HEK293T (cell line): Measurements from ENCODE around the gene PFDN1.

ENCODE experiments used
- CTCF ChIA-PET: fragments of 350-600 bp; formaldehyde crosslinking; extraction: SDS; loops from one replicate; lab custom pipeline; 2021; ENCODE audit warnings: antibody characterized with exemption, inconsistent platforms; lab: Yijun Ruan, JAX
- POLR2A ChIA-PET: fragments of 350-600 bp; formaldehyde crosslinking; extraction: SDS; loops from one replicate; lab custom pipeline; 2020; ENCODE audit warnings: antibody characterized with exemption, inconsistent platforms; lab: Yijun Ruan, JAX
- DNase-seq: peaks from one replicate; pipeline ENCODE4 v3.0.0; 2012; ENCODE audit warnings: mixed read lengths; ENCODE audit errors: extremely low spot score
- ARNT ChIP-seq: fragments of 450-650 bp; IDR thresholded peaks from 2 replicates; pipeline ENCODE4 v1.6.1; 2017; ENCODE audit warnings: mild to moderate bottlenecking
- BHLHE40 ChIP-seq: fragments of 450-650 bp; IDR thresholded peaks from 2 replicates; pipeline ENCODE4 v1.6.1; 2016; ENCODE audit warnings: mild to moderate bottlenecking, moderate library complexity, borderline replicate concordance
- CTBP1 ChIP-seq: fragments of 450-650 bp; IDR thresholded peaks from 2 replicates; pipeline ENCODE4 v1.6.1; 2016; ENCODE audit warnings: borderline replicate concordance
- ELF4 ChIP-seq: fragments of 450-650 bp; IDR thresholded peaks from 2 replicates; pipeline ENCODE4 v1.6.1; 2017; ENCODE audit warnings: antibody characterized with exemption
- FOXA1 ChIP-seq: fragments of 450-650 bp; IDR thresholded peaks from 2 replicates; pipeline ENCODE4 v1.6.1; 2016; ENCODE audit warnings: mild to moderate bottlenecking
- FOXK2 ChIP-seq: fragments of 450-650 bp; IDR thresholded peaks from 2 replicates; pipeline ENCODE4 v1.6.1; 2016; ENCODE audit warnings: mild to moderate bottlenecking
- FOXM1 ChIP-seq: fragments of 450-650 bp; IDR thresholded peaks from 2 replicates; pipeline ENCODE4 v1.6.1; 2017; ENCODE audit warnings: mild to moderate bottlenecking, borderline replicate concordance
- HDGF ChIP-seq: fragments of 450-650 bp; IDR thresholded peaks from 2 replicates; pipeline ENCODE4 v1.6.1; 2017; ENCODE audit warnings: antibody characterized with exemption, borderline replicate concordance
- L3MBTL2 ChIP-seq: fragments of 450-650 bp; conservative IDR thresholded peaks from 2 replicates; pipeline ENCODE4 v1.6.1; 2016; ENCODE audit warnings: mild to moderate bottlenecking
- LEF1 ChIP-seq: fragments of 450-650 bp; IDR thresholded peaks from 2 replicates; pipeline ENCODE4 v1.6.1; 2017; ENCODE audit warnings: mild to moderate bottlenecking, borderline replicate concordance
- NFRKB ChIP-seq: fragments of 450-650 bp; IDR thresholded peaks from 2 replicates; pipeline ENCODE4 v1.6.1; 2016; ENCODE audit warnings: mild to moderate bottlenecking, moderate library complexity
- SP1 ChIP-seq: fragments of 450-650 bp; IDR thresholded peaks from 2 replicates; pipeline ENCODE4 v1.6.1; 2017
- SUZ12 ChIP-seq: fragments of 450-650 bp; IDR thresholded peaks from 2 replicates; pipeline ENCODE4 v1.6.1; 2016; ENCODE audit warnings: mild to moderate bottlenecking
- TARDBP ChIP-seq: fragments of 450-650 bp; IDR thresholded peaks from 2 replicates; pipeline ENCODE4 v1.6.1; 2016
- ZNF384 ChIP-seq: fragments of 450-650 bp; IDR thresholded peaks from 2 replicates; pipeline ENCODE4 v1.6.1; 2016
- TF ChIP-seq, protein P1 (sequence below): fragments of 450-650 bp; IDR thresholded peaks from 2 replicates; pipeline ENCODE4 v1.6.1; 2016

PFDN1 gene

DNA sequence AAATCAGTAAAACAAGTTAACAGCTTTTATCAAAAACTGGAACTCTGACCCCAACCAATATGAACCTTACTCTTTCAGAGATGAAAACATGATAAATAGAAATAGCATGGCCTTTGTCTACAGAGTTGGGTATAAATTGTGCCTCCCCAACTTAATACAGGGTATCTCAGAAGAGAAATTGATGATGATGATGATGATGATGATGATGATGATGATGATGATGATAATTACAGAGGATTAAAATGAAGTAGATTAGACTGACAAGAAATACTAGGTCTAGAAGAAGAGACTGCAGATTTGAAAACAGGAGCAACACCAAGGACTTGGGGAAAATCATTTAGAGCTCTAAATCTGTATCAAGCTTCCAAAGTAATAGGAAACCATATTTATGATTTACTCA is 27.1 kb downstream of the PFDN1 start:
- ChIA-PET POLR2A (no interaction called here), CTCF (interaction anchor here (0.6 to 1.6 kb wide), 4 partner anchors 70 to 601 kb away, joined by 3 to 6 read pairs (median 4); partner anchors contain the start of gene HBEGF)
- DNase-seq = no peak
- TF ChIP-seq, protein P1, sequence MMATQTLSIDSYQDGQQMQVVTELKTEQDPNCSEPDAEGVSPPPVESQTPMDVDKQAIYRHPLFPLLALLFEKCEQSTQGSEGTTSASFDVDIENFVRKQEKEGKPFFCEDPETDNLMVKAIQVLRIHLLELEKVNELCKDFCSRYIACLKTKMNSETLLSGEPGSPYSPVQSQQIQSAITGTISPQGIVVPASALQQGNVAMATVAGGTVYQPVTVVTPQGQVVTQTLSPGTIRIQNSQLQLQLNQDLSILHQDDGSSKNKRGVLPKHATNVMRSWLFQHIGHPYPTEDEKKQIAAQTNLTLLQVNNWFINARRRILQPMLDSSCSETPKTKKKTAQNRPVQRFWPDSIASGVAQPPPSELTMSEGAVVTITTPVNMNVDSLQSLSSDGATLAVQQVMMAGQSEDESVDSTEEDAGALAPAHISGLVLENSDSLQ = no peak
- no peak for TF ChIP-seq CTBP1
- TF ChIP-seq SP1 = no peak
- no peak for TF ChIP-seq FOXA1

DNA sequence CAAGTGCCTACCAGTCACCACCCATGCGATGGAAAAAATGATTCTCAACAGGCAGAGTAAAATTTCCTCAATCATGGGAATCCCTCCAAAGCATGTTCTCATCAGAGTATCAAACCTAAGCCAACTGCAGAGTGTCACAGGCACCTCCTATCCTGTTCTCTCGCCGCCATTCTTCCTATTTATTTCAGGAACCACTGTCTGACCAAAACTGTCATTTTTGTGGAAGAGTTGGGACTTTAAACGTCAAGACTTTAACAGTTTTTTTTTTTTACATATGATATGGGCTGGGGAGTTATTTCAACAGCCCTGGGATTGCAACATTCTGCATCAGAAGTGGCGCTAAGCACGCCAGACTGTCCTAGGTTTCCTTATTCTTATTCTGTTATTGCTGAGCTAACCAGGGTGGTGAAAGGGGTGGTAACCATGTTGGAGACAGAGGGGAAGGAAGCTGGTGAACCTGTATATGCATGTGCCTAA is 29.5 kb downstream of the PFDN1 start:
- ChIA-PET POLR2A (no interaction called here), CTCF (no interaction called here)
- DNase-seq = no peak
- no peak for TF ChIP-seq HDGF
- TF ChIP-seq, protein P1 = no peak
- no peak for TF ChIP-seq ARNT
- TF ChIP-seq CTBP1 = no peak
- TF ChIP-seq ZNF384 = no peak
- no peak for TF ChIP-seq FOXA1
- TF ChIP-seq BHLHE40 = no peak
- TF ChIP-seq LEF1 = no peak
- no peak for TF ChIP-seq L3MBTL2

DNA sequence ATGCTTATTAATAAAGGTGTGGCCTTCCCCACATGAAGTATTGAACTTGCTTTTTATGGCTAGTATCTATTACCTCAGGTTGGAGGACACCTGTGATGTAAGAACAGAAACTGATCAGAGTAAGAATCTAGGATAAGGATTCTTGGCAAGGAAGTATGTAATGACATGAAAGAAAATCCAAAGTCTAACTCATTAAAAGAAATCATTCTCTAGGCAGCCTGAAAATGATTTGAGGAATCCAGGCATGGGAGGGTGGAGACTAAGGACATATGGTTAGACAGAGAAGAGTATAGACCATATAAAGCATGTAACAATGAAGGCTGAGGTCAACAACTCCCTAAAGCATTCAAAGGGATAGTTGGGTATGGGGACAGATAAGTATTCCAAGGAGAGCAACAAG is 32.9 kb downstream of the PFDN1 start:
- POLR2A ChIA-PET = no interaction called here
- CTCF ChIA-PET = no interaction called here
- TF ChIP-seq TARDBP (no peak), CTBP1 (no peak), SUZ12 (no peak), L3MBTL2 (no peak), ELF4 (no peak), HDGF (no peak), SP1 (no peak), FOXM1 (no peak), FOXK2 (no peak), LEF1 (no peak), BHLHE40 (no peak), ZNF384 (no peak), ARNT (no peak), NFRKB (no peak), FOXA1 (no peak)
- TF ChIP-seq, protein P1 = no peak
- no peak for DNase-seq

DNA sequence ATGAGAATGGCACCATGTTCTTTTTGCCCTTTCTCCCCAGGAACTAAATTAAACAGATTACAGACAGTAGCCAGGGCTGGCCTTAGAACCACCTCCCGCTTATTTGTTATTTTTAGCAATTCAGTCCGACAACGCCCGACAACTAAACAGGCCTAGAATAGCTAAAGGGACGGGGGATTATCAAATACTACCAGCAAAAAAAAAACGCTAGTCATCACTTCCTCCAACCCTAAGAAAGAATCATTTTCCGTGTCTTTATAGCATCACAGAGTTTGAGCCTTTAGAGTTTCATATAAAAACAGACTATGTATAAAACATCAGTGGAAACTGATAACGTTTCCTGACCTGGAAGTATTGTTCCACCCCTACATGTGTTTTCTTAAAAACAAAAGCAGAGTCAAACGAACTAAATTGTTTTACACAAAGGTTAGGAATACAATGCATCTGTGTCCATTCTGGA is 35.3 kb downstream of the PFDN1 start:
- TF ChIP-seq, protein P1 = no peak
- TF ChIP-seq NFRKB = no peak
- TF ChIP-seq ELF4 = no peak
- TF ChIP-seq TARDBP = no peak
- no peak for TF ChIP-seq SP1
- no peak for TF ChIP-seq SUZ12
- no peak for TF ChIP-seq L3MBTL2
- TF ChIP-seq FOXA1 = no peak
- TF ChIP-seq CTBP1 = no peak
- no peak for TF ChIP-seq LEF1
- TF ChIP-seq FOXK2 = no peak
- no peak for TF ChIP-seq BHLHE40
- ChIA-PET POLR2A (interaction anchor here (1.4 to 2.2 kb wide), 2 partner anchors 11 to 78 kb away, joined by 5 to 7 read pairs; partner anchors contain the start of gene HBEGF), CTCF (interaction anchor here (0.6 to 1.1 kb wide), 5 partner anchors 23 to 547 kb away, joined by 3 to 5 read pairs (median 5); no protein-coding TSS in a partner anchor)
- no peak for DNase-seq

DNA sequence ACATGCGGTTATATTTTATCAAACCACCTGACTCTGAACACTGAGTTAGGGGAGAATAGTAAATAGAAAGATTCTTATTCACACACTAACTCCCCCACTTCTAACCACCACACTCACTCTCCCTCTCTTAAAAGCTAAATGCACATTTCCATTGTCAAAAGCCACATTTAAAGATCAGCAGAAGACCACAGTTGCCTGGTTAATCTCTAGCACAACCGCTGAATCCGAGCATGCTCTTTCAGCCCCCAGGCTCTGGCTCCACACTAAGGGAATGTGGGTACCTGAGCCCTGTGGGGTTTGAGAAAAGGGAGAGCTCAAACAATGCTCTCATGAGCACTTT is 35.7 kb downstream of the PFDN1 start:
- POLR2A ChIA-PET = interaction anchor here (1.4 to 2.2 kb wide), 2 partner anchors 10 to 79 kb away, joined by 5 to 7 read pairs; partner anchors contain the start of gene HBEGF
- no peak for DNase-seq
- no peak for TF ChIP-seq FOXK2
- no peak for TF ChIP-seq ARNT
- TF ChIP-seq NFRKB = no peak
- no peak for TF ChIP-seq FOXM1
- no peak for TF ChIP-seq ELF4
- no peak for TF ChIP-seq HDGF
- no peak for TF ChIP-seq LEF1
- no peak for TF ChIP-seq SUZ12
- TF ChIP-seq ZNF384 = no peak
- TF ChIP-seq SP1 = no peak
- no peak for TF ChIP-seq L3MBTL2
- TF ChIP-seq FOXA1 = no peak
- no peak for TF ChIP-seq CTBP1
- TF ChIP-seq, protein P1 = no peak
- TF ChIP-seq TARDBP = no peak
- CTCF ChIA-PET = interaction anchor here (0.5 to 1.0 kb wide), 4 partner anchors 23 to 219 kb away, joined by 3 to 5 read pairs (median 4); no protein-coding TSS in a partner anchor
